Choroid plexus epithelial cell (primary cell): Measurements from ENCODE around the gene PTPN23.

Source experiments
- DNase-seq: peaks from one replicate; pipeline ENCODE4 v3.0.0-alpha.2; 2010; ENCODE audit warnings: low read depth
- H3K4me3 ChIP-seq: 2 replicates; pipeline ENCODE4 v1.5.1; 2011; ENCODE audit warnings: low read depth, mild to moderate bottlenecking, control low read depth, low read length, moderate library complexity
- CTCF ChIP-seq: conservative IDR thresholded peaks from 2 replicates; pipeline ENCODE4 v1.5.1; 2011; ENCODE audit warnings: low read depth, mild to moderate bottlenecking, control low read depth, inconsistent platforms, low read length, moderate library complexity

Gene PTPN23

GRCh38 chr3:47433796-47434195 is 53.0 kb downstream of the PTPN23 start:
- no peak for DNase-seq
- no peak for TF ChIP-seq CTCF
- no peak overlapping the region for H3K4me3 ChIP-seq

GRCh38 chr3:47434849-47435248 is 54.0 kb downstream of the PTPN23 start:
- TF ChIP-seq CTCF: no peak
- H3K4me3 ChIP-seq: no peak overlapping the region
- DNase-seq: no peak

- H3K4me3 ChIP-seq: no peak overlapping the region
- no peak for DNase-seq
- no peak for TF ChIP-seq CTCF
These were observed 55.4 kb downstream of the PTPN23 start for GRCh38 chr3:47436180-47436579.

- peak; percentile 59 for DNase-seq
These were observed 59.3 kb downstream of the PTPN23 start for GRCh38 chr3:47440131-47440530.

GRCh38 chr3:47441796-47442551 is 61.2 kb downstream of the PTPN23 start:
- no peak for DNase-seq
- no peak overlapping the region for H3K4me3 ChIP-seq
- TF ChIP-seq CTCF: no peak

More at GRCh38 chr3:47440131-47440530, 59.3 kb downstream of the PTPN23 start:
- peak; percentile 74 for TF ChIP-seq CTCF
- no peak overlapping the region for H3K4me3 ChIP-seq

GRCh38 chr3:47443611-47443995 is 62.8 kb downstream of the PTPN23 start:
- no peak for TF ChIP-seq CTCF
- no peak for DNase-seq
- no peak overlapping the region for H3K4me3 ChIP-seq

GRCh38 chr3:47444103-47444502 is 63.3 kb downstream of the PTPN23 start:
- TF ChIP-seq CTCF: no peak
- peak; percentile 32 for DNase-seq
- H3K4me3 ChIP-seq: no peak overlapping the region
